LNCaP clone FGC (cell line): ENCODE measurements around the gene GCLC.

Source experiments
- DNase-seq: peaks from one replicate; pipeline ENCODE4 v3.0.0-alpha.2; 2011; ENCODE audit warnings: low read depth
- H3K4me3 ChIP-seq: 2 replicates; pipeline ENCODE4 v1.5.1; 2011; ENCODE audit warnings: mild to moderate bottlenecking, low read depth, low read length, control low read depth
- TF ChIP-seq, protein P1 (sequence below): IDR thresholded peaks from 2 replicates; pipeline ENCODE4 v1.5.1; 2012; ENCODE audit warnings: mild to moderate bottlenecking; ENCODE audit not compliant: control insufficient read depth, insufficient read depth; ENCODE audit errors: extremely low read depth

Gene GCLC

DNA sequence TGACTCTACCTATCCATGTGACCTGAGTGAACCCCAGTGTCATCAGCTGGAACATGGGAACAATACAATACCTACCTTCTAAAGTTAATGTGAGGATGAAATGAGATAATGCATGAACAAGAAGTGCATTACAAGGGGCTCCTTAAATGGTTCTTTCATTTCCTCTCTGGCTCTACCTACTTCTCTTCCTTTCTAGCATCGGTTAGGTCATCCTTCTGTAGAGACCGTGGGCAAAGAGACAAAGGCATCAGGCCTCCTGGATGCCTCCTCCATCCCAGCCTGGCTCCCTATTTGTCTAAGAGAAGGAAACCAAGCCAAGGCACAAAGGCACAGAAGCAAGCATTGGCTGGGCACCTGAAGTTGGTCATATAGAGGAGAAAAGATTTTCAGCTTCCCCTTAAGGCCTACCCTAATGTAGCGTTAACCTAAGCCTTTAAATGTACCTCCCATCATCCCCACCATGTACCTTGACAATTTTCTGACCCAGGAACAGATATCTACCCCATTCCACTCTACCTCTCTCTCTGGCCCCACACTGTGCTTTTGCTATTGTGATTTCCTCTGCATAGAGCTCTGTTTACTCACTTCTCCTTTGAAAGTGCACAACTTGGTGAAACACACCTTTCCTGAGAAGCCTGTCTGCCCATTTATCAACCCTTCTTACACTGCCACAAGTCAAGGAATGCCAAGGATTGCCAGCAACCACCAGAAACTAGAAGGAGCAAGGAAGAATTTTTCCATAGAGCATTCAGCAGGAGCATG lies 86.6 kb downstream of the GCLC start:
- no peak overlapping the region for H3K4me3 ChIP-seq
- TF ChIP-seq, protein P1, sequence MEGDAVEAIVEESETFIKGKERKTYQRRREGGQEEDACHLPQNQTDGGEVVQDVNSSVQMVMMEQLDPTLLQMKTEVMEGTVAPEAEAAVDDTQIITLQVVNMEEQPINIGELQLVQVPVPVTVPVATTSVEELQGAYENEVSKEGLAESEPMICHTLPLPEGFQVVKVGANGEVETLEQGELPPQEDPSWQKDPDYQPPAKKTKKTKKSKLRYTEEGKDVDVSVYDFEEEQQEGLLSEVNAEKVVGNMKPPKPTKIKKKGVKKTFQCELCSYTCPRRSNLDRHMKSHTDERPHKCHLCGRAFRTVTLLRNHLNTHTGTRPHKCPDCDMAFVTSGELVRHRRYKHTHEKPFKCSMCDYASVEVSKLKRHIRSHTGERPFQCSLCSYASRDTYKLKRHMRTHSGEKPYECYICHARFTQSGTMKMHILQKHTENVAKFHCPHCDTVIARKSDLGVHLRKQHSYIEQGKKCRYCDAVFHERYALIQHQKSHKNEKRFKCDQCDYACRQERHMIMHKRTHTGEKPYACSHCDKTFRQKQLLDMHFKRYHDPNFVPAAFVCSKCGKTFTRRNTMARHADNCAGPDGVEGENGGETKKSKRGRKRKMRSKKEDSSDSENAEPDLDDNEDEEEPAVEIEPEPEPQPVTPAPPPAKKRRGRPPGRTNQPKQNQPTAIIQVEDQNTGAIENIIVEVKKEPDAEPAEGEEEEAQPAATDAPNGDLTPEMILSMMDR: no peak
- no peak for DNase-seq

DNA sequence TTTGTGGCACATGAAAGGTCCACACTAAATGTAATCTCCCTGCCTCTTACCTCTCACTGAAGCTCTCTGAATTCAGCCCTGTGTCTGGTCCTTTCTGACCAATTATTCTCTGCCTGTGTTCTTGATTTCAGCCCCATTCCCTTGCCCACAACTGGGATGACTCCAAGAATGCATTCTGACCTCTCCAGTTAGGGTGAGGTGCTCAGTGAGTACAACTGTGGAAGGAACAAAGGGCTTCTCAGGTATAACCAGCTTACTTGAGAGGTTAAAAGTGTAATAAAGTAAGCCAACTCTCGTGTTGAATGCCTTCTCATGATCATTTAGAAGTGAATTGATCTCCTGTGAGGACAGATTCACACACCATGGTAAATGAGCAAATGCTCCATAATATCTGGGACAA lies 88.1 kb downstream of the GCLC start:
- DNase-seq: no peak
- TF ChIP-seq, protein P1: no peak
- H3K4me3 ChIP-seq: no peak overlapping the region

DNA sequence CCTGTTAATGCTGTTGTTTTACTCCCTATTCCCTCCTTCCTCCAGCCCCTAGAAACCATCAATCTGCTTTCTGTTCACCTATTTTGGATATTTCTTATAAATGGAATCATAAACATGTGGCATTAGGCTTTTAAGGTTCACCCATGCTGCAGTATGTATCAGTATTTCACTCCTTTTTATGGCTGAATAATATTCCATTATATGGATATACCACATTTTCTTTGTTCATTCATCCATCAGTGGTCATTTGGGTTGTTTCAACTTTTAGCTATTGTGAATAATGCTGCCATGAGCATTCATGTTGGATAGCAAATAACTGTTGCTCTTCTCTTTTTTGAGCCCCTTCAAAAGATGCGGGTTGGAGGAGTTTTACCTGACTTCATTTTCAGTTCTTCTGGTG lies 89.2 kb downstream of the GCLC start:
- H3K4me3 ChIP-seq: no peak overlapping the region
- no peak for DNase-seq
- TF ChIP-seq, protein P1: no peak

DNA sequence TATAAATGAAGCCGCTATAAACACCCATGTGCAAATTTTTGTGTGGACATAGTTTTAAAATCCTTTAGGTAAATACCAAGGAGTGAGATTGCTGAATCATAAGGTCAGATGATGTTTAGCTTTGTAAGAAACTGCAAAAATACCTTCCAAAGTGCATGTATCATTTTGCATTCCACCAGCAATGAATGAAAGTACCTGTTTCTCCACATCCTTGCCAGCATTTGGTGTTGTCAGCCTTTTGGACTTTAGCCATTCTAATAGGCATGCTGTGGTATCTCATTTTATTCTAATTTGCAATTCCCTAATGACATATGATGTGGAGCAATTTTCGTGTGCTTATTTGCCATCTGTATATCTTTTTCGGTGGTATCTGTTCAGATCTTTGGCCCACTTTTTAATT lies 93.7 kb downstream of the GCLC start:
- DNase-seq: no peak
- TF ChIP-seq, protein P1: no peak
- no peak overlapping the region for H3K4me3 ChIP-seq

DNA sequence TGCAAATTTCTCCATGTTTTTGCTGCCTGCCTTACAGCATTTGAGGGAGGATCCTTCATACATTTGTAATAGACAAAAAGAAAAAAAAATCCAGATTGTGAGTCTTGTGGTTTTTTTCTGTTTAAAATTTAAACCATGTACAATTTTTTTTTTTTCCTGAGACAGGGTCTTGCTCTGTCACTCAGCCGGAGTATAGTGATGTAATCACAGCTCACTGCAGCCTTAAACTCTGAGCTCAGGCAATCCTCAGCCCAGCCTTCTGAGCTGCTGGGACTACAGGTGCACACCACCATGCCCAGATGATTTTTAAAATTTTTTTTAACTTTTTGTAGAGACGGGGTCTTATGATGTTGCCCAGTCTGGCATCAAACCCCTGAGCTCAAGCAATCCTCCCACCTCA lies 97.0 kb downstream of the GCLC start:
- H3K4me3 ChIP-seq: no peak overlapping the region
- TF ChIP-seq, protein P1: no peak
- DNase-seq: no peak
